HG03457 (cell line): ENCODE measurements around the gene C13orf42.

Source experiments
- ATAC-seq: cut with Tn5 transposase; IDR thresholded peaks from one replicate; pipeline ENCODE4 v1.9.1; 2021; ENCODE audit warnings: moderate number of reproducible peaks; ENCODE audit not compliant: unreplicated experiment

The C13orf42 gene

DNA sequence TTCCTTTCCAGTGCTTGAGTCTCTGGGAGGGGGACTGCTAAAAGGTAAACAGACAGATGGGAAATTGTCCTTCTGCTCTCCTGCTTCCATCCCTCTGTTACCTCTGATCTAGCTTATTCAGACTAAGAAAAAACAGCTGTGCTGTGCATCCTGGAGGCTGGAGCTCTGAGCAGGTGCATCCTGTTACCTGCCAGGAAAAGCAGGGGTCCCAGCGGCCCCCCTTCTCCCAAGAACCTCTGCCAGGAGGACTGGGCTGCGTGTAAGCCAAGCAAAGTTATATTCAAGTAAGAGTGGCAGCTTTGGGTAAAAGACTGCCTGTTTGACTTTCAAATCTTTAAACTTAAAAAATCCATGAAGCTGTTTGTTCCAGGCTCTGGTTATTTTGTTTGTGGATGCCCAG is 75.1 kb downstream of the C13orf42 start:
- no peak for ATAC-seq

DNA sequence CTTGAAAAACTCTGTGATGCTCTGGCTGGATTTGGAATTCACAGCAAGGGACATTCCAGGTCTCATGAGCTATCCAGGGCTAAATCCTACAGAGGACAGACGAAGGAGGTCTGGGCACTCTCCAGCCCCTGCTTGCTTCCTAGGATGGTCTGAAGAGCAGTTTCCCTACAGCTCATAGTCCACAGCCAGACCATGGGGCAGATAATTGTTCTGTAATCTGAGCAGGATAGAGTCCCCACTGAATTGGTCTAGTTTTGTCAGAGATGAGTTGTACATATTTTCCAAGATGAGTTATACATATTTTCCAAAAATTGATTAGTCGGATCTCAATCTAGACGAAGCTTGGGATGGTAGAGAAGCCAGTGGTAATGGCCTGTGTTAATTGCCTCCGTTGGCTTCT is 75.6 kb downstream of the C13orf42 start:
- no peak for ATAC-seq

GRCh38 chr13:51034906-51035305 is 76.2 kb downstream of the C13orf42 start:
- no peak for ATAC-seq

DNA sequence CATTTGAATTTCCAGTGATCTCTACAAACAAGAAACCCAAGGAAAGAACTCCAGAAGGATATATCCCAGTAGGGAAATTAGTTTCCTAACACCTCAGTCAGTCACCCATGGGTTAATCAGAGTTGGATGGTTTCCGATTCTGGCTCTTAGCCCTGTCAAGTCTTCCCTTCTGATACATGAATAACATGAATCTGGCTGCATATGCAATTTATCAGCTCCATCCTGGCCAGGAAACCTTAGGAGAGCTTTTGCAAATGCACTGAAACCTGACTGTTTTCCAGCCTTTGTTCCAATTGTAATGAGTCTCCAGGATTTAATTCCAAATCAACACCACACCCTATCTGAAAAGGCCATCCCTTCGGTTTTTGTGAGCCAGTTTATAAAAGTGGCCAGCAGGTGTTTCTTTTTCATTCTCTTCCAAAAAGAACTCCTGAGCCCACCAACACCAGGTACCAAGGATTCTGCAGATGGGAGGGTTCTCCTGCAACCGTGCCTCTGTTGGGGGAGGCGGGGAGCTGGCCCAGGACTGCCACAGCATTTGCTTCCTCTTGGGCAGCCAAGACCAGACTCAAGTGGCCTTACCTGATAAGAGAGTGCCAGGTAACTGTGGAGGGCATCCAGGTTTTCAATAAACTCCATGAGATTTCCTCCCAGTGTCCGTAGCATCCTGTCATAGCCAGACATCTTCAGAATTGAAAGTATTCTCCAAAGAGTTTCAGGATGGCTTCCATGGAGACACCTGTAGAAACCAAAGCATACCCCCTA is 77.5 kb downstream of the C13orf42 start:
- ATAC-seq: no peak

- no peak for ATAC-seq
Measured at GRCh38 chr13:51032831-51033230, 78.2 kb downstream of the C13orf42 start.
